PC-3 (cell line): Measurements from ENCODE around the gene CEP78. TPM values are rescaled to one million over a fixed set of nuclear protein-coding genes. Genes with fewer than 3 reads are reported as not detected.

Source experiments
- ATAC-seq: fragments of 200-7000 bp; cut with Tn5 transposase; 2 replicates; pipeline ENCODE4 v1.9.1; 2020; ENCODE audit warnings: mild to moderate bottlenecking, moderate library complexity
- BruUV-seq: library from RNA; stranded (reverse); fragments of 400-500 nt; replicated peaks from 2 replicates; lab custom pipeline; 2021; lab: Mats Ljungman, UMichigan
- CTCF ChIA-PET: fragments of 300-600 bp; sonication (Branson Sonifier 250); formaldehyde crosslinking; loops from one replicate; lab custom pipeline; 2022; ENCODE audit warnings: antibody characterized with exemption; lab: Charles Lee
- POLR2A ChIA-PET: fragments of 300-600 bp; sonication (Branson Sonifier 250); formaldehyde crosslinking; loops from one replicate; lab custom pipeline; 2022; ENCODE audit warnings: antibody characterized with exemption; ENCODE audit not compliant: unreplicated experiment; lab: Charles Lee
- DNase-seq: peaks from one replicate; pipeline ENCODE4 v3.0.0-alpha.2; 2015
- H2AFZ ChIP-seq: fragments of 300-600 bp; sonication (generic); 2 replicates; pipeline ENCODE4 v1.6.0; 2016; ENCODE audit warnings: antibody characterized with exemption, low read length
- H3F3A ChIP-seq: fragments of 300-600 bp; sonication (generic); one replicate; pipeline ENCODE4 v1.6.0; 2017; ENCODE audit warnings: antibody characterized with exemption, low read length, control low read depth, mild to moderate bottlenecking; ENCODE audit not compliant: unreplicated experiment
- H3K27ac ChIP-seq: fragments of 300-600 bp; sonication (generic); 2 replicates; pipeline ENCODE4 v1.5.1; 2016; ENCODE audit warnings: mild to moderate bottlenecking, low read length
- H3K27me3 ChIP-seq: fragments of 300-600 bp; sonication (generic); 2 replicates; pipeline ENCODE4 v1.6.1; 2016; ENCODE audit warnings: low read length, mixed read lengths
- H3K36me3 ChIP-seq: fragments of 300-600 bp; sonication (generic); 2 replicates; pipeline ENCODE4 v1.6.1; 2016; ENCODE audit warnings: low read depth, mixed run types, low read length, mixed read lengths
- H3K4me1 ChIP-seq: fragments of 300-600 bp; sonication (generic); 2 replicates; pipeline ENCODE4 v1.5.1; 2016; ENCODE audit warnings: low read length; ENCODE audit not compliant: insufficient read depth
- H3K4me2 ChIP-seq: fragments of 300-600 bp; sonication (generic); 2 replicates; pipeline ENCODE4 v1.6.0; 2016; ENCODE audit warnings: low read length
- H3K4me3 ChIP-seq: fragments of 300-600 bp; sonication (generic); 2 replicates; pipeline ENCODE4 v1.5.1; 2016; ENCODE audit warnings: mild to moderate bottlenecking, low read length, mixed read lengths
- H3K79me2 ChIP-seq: fragments of 300-600 bp; sonication (generic); 2 replicates; pipeline ENCODE4 v1.6.1; 2017; ENCODE audit warnings: low read length, mixed read lengths
- H3K9ac ChIP-seq: fragments of 300-600 bp; sonication (generic); 2 replicates; pipeline ENCODE4 v1.6.0; 2016; ENCODE audit warnings: mild to moderate bottlenecking, low read length
- H3K9me2 ChIP-seq: fragments of 300-600 bp; sonication (generic); replicated peaks from 2 replicates; pipeline ENCODE4 v1.6.1; 2016; ENCODE audit warnings: mixed run types, low read length, mixed read lengths
- H3K9me3 ChIP-seq: fragments of 300-600 bp; sonication (generic); 2 replicates; pipeline ENCODE4 v1.6.1; 2016; ENCODE audit warnings: low read length, mixed read lengths
- H4K20me1 ChIP-seq: fragments of 300-600 bp; sonication (generic); 2 replicates; pipeline ENCODE4 v1.6.1; 2016; ENCODE audit warnings: low read length, mixed read lengths
- CTCF ChIP-seq: fragments of 300-600 bp; sonication (generic); conservative IDR thresholded peaks from 2 replicates; pipeline ENCODE4 v1.5.1; 2017; ENCODE audit warnings: antibody characterized with exemption, low read depth, mild to moderate bottlenecking, low read length
- EZH2 ChIP-seq: fragments of 300-600 bp; sonication (generic); IDR thresholded peaks from one replicate; pipeline ENCODE4 v1.6.1; 2017; ENCODE audit warnings: antibody characterized with exemption, mild to moderate bottlenecking, low read length; ENCODE audit not compliant: unreplicated experiment
- EZH2phosphoT487 ChIP-seq: fragments of 300-600 bp; sonication (generic); IDR thresholded peaks from 2 replicates; pipeline ENCODE4 v1.6.1; 2018; ENCODE audit warnings: mild to moderate bottlenecking, antibody characterized with exemption, low read length, borderline replicate concordance
- intact Hi-C: fragments of 100-400 bp; cut with micrococcal nuclease; formaldehyde crosslinking; loops from 2 replicates; pipeline ENCODE4 v1.9.0; 2023
- total RNA-seq: library from RNA; depleted of rRNA; stranded (reverse); fragments of >200 nt; gene quantifications from 2 replicates; pipeline ENCODE4 v1.2.3, GENCODE V29; 2014

The CEP78 gene
- total RNA-seq, 1 experiment from 2014 or later, result 52.5 TPM

- DNase-seq (no peak), ATAC-seq (peak; percentile 54)
- Histone ChIP-seq H3K9ac (no peak overlapping the region), H3K4me3 (no peak overlapping the region), H2AFZ (no peak overlapping the region), H3K27ac (no peak overlapping the region), H3K4me1 (no peaks in the 10 kb centered on the region), H3K36me3 (peaks cover 6% of the 10 kb centered on the region; the same call in 1 of the 2 replicates), H3K9me3 (no peaks in the 10 kb centered on the region), H4K20me1 (no peaks in the 10 kb centered on the region), H3K4me2 (no peak overlapping the region), H3K79me2 (no peaks in the 10 kb centered on the region), H3F3A (no peaks in the 10 kb centered on the region), H3K9me2 (no peaks in the 10 kb centered on the region), H3K27me3 (no peaks in the 10 kb centered on the region)
- ChIA-PET POLR2A (no interaction called here), CTCF (no interaction called here)
- BruUV-seq, result no TSS peak
- TF ChIP-seq CTCF (no peak), EZH2 (no peak), EZH2phosphoT487 (no peak)
- intact Hi-C loops, result no loop called here
These were observed 88.8 kb downstream of the CEP78 start for GRCh38 chr9:78324682-78325081.

GRCh38 chr9:78325343-78325742 lies 89.5 kb downstream of the CEP78 start:
- Histone ChIP-seq H3K27me3 (no peaks in the 10 kb centered on the region), H4K20me1 (no peaks in the 10 kb centered on the region), H3K4me2 (no peak overlapping the region), H3K36me3 (peaks cover 6% of the 10 kb centered on the region; the same call in 1 of the 2 replicates), H3K4me3 (no peak overlapping the region), H3K9ac (no peak overlapping the region), H3K27ac (no peak overlapping the region), H3K4me1 (no peaks in the 10 kb centered on the region), H3F3A (no peaks in the 10 kb centered on the region), H3K9me2 (no peaks in the 10 kb centered on the region), H3K9me3 (no peaks in the 10 kb centered on the region), H3K79me2 (no peaks in the 10 kb centered on the region), H2AFZ (no peak overlapping the region)
- CTCF ChIA-PET, result no interaction called here
- POLR2A ChIA-PET, result no interaction called here
- BruUV-seq, result no TSS peak
- no peak for TF ChIP-seq EZH2phosphoT487
- TF ChIP-seq CTCF, result no peak
- no peak for TF ChIP-seq EZH2
- ATAC-seq, result no peak
- no peak for DNase-seq
- intact Hi-C loops, result no loop called here

GRCh38 chr9:78325846-78326360 lies 90.0 kb downstream of the CEP78 start:
- H4K20me1 ChIP-seq, result no peaks in the 10 kb centered on the region
- H3K27me3 ChIP-seq, result no peaks in the 10 kb centered on the region
- H3K27ac ChIP-seq, result no peak overlapping the region
- no peak overlapping the region for H2AFZ ChIP-seq
- ChIA-PET POLR2A (no interaction called here), CTCF (no interaction called here)
- TF ChIP-seq EZH2phosphoT487 (no peak), EZH2 (no peak), CTCF (no peak)
- H3K4me3 ChIP-seq, result no peak overlapping the region
- H3K9me2 ChIP-seq, result no peaks in the 10 kb centered on the region
- H3F3A ChIP-seq, result no peaks in the 10 kb centered on the region
- H3K4me2 ChIP-seq, result no peak overlapping the region
- H3K79me2 ChIP-seq, result no peaks in the 10 kb centered on the region
- no peaks in the 10 kb centered on the region for H3K9me3 ChIP-seq
- intact Hi-C loops, result no loop called here
- H3K4me1 ChIP-seq, result no peaks in the 10 kb centered on the region
- ATAC-seq (no peak), DNase-seq (no peak)
- BruUV-seq, result no TSS peak
- H3K9ac ChIP-seq, result no peak overlapping the region
- peaks cover 6% of the 10 kb centered on the region; the same call in 1 of the 2 replicates for H3K36me3 ChIP-seq
